TTC549 (cell line): Measurements from ENCODE around the gene TMEM222.

Source experiments
- FAIRE-seq: peaks from 2 replicates; lab custom pipeline; 2012; peaks lifted over from hg19 to GRCh38; lab: Jason Lieb, UNC

TMEM222 gene

GRCh38 chr1:27342391-27342777 lies 20.4 kb downstream of the TMEM222 start:
- FAIRE-seq, result no peak

GRCh38 chr1:27342778-27343638 lies 21.0 kb downstream of the TMEM222 start:
- FAIRE-seq, result no peak

GRCh38 chr1:27343639-27344025 lies 21.7 kb downstream of the TMEM222 start:
- FAIRE-seq, result no peak

GRCh38 chr1:27345272-27345671 lies 23.3 kb downstream of the TMEM222 start:
- FAIRE-seq, result no peak

- no peak for FAIRE-seq
Measured at GRCh38 chr1:27346357-27346756, 24.4 kb downstream of the TMEM222 start.

- no peak for FAIRE-seq
Measured at GRCh38 chr1:27346991-27347624, 25.1 kb downstream of the TMEM222 start.

GRCh38 chr1:27348861-27349783 lies 27.2 kb downstream of the TMEM222 start:
- FAIRE-seq, result no peak

- no peak for FAIRE-seq
Measured at GRCh38 chr1:27349784-27350662, 28.1 kb downstream of the TMEM222 start.

- no peak for FAIRE-seq
Measured at GRCh38 chr1:27350663-27351540, 28.9 kb downstream of the TMEM222 start.

- no peak for FAIRE-seq
Measured at GRCh38 chr1:27351541-27352107, 29.7 kb downstream of the TMEM222 start.

GRCh38 chr1:27353166-27353565 lies 31.2 kb downstream of the TMEM222 start:
- no peak for FAIRE-seq

GRCh38 chr1:27353629-27354028 lies 31.7 kb downstream of the TMEM222 start:
- no peak for FAIRE-seq

GRCh38 chr1:27355683-27356082 lies 33.7 kb downstream of the TMEM222 start:
- no peak for FAIRE-seq

- no peak for FAIRE-seq
Measured at GRCh38 chr1:27356277-27356618, 34.3 kb downstream of the TMEM222 start.

- FAIRE-seq, result no peak
Measured at GRCh38 chr1:27356619-27357280, 34.8 kb downstream of the TMEM222 start.

- FAIRE-seq, result no peak
Measured at GRCh38 chr1:27357281-27358037, 35.5 kb downstream of the TMEM222 start.

GRCh38 chr1:27358038-27358927 lies 36.3 kb downstream of the TMEM222 start:
- no peak for FAIRE-seq

GRCh38 chr1:27358928-27359313 lies 37.0 kb downstream of the TMEM222 start:
- FAIRE-seq, result no peak
